CD4-positive, alpha-beta T cell treated with Interleukin-17A for 1 hour (primary cell): Measurements from ENCODE around the gene BLOC1S5.
A peak's percentile ranks its signal among the peaks of the same experiment; 100 is the strongest.
"Not testable (repeated sequence)": the region's sequence is repeated elsewhere in the genome, so short reads cannot be mapped to it uniquely, and the experiment has no call there.

Experiments used
- DNase-seq: peaks from one replicate; pipeline ENCODE4 v3.0.0-alpha.2; 2020

The BLOC1S5 gene

GRCh38 chr6:8041913-8042583, 22.1 kb downstream of the BLOC1S5 start:
- DNase-seq: no peak

DNA sequence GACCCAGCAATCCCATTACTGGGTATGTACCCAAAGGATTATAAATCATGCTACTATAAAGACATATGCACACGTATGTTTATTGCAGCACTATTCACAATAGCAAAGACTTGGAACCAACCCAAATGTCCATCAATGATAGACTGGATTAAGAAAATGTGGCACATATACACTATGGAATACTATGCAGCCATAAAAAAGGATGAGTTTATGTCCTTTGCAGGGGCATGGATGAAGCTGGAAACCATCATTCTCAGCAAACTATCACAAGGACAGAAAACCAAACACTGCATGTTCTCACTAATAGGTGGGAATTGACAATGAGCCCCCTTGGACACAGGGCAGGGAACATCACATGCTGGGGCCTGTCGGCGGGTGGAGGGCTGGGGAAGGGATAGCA, 30.1 kb downstream of the BLOC1S5 start:
- DNase-seq: not testable (repeated sequence)

- no peak for DNase-seq
These were observed 33.3 kb downstream of the BLOC1S5 start for GRCh38 chr6:8030920-8031319.

DNA sequence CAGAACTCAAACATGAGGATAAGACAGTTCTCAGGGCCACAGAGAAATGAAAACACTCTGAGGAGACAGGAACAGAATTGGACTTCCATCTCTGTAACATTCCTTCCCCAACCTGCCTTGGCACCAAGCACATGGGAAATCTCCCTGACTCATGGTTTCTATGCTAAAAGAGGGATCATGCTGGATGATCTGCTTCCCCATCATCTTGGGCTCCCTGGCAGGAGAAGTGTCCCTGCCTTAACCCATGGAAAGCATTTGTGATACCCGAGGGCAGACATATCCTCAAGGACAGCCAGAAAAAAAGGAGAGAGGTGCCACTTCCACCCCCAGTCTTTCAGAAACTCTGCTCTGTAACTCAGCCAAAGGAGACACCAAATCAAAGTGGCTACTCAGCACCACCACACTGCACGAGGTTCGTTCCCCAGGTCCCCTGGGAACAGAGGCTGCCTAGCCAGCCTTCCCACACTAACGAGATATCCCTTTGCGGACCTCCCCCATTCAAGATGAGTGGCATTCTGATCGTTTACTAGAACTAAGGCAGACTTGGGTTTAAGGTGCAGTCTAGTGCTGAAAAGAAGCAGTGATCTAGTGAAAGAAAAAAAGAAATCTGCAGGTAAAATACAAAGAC, 34.8 kb downstream of the BLOC1S5 start:
- no peak for DNase-seq

GRCh38 chr6:8027965-8028651, 36.1 kb downstream of the BLOC1S5 start:
- DNase-seq: no peak

GRCh38 chr6:8026800-8027199, 37.4 kb downstream of the BLOC1S5 start:
- no peak for DNase-seq

DNA sequence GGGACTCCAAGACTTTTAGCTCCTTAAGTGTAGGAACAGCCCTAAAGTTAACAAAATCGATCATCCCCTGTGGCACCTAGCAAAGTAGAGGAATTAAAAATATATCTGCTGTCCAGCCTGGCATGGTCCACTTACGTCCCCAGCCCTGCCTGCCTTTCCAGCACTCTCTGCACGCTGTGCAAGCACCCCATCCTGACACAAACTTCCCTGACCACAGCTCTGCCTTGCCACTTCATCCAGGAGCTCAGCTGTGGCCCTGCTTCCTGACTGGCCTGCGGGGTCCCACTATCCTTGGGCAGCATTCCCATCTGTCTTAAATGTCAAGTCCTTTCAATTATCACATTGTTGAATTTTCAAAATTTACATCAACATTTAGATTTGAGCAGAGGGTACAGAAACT, 39.0 kb downstream of the BLOC1S5 start:
- no peak for DNase-seq

- DNase-seq: no peak
These were observed 40.6 kb downstream of the BLOC1S5 start for GRCh38 chr6:8023638-8024037.

DNA sequence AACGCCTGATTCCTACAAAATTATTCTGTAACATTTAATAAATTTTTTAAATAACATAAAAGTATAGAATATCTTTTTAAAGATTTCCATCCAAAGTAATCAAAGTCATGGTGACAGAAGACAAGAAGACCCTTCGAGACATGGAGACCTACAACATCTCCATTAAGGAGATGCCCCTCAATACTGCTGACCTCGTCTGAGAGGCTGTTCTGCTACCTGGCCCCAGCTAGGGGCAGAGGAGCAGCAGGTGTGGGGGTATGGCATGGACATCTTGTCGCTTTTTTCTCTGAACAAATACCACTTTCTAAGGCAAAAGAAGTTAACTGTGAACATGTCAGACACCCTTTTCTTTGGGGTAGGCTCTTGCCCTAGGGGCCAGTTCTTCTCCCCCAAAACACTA, 44.1 kb downstream of the BLOC1S5 start:
- no peak for DNase-seq

- no peak for DNase-seq
These were observed 46.5 kb downstream of the BLOC1S5 start for GRCh38 chr6:8017705-8018104.

DNA sequence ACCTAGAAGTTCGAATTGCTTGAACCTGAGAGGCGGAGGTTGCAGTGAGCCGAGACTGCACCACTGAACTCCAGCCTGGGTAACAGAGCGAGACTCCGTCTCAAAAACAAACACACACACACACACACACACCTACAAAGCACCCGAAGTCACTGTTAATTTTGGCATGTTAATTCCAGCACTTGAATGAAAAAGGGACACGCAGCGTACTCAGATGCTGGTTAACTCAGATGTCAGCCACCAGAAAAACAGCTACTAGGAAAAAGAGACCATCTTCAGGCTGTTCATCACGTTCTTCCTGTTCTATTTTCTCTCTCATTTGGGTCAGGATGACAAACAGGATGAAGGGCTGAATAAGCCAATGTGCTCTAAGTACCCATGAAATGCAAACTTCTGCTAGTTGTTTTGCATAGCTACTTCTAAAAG, 46.9 kb downstream of the BLOC1S5 start:
- no peak for DNase-seq

DNA sequence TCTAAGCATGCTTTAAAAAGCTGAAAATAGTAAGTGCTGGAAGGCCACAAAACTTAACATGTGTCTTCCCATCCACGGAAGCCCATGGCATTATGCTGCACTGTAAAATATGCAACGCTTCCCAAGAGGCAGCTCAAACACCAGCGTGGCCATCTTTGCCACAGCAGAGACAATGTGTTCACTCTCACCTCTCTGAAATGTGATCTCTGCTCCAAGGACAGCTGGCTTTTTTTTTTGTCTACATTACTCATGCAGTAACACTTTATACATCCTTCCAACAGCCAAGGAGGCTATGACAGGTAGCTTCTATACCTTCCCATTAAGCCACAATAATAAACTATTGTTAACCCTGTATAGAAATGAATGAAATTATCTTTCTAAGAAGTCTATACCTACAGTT, 49.2 kb downstream of the BLOC1S5 start:
- DNase-seq: no peak

- DNase-seq: no peak
These were observed 50.4 kb downstream of the BLOC1S5 start for GRCh38 chr6:8013763-8014162.

- DNase-seq: peak; percentile 18
These were observed 58.0 kb downstream of the BLOC1S5 start for GRCh38 chr6:8006208-8006607.

GRCh38 chr6:8005136-8005535, 59.1 kb downstream of the BLOC1S5 start:
- DNase-seq: no peak

- DNase-seq: no peak
These were observed 63.6 kb downstream of the BLOC1S5 start for GRCh38 chr6:8000636-8001035.

DNA sequence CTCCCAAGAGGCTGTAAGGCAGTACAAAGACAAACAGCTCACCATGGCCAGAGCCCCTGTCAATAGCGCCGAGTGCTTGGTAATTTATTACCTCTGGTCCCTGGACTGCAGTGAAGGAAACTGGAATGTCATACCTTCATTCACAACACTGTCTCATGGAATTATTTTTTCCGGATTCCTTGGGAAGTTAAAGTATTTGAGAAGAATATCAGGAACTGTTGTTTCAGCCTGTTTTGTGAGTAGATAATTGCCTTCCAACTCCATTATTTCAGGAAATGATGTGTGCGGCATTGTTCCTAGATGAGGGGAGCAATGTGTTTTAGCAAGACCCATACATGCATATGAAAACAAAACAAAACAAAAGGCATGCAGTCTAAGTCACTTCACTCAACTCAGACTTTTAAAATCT, 64.0 kb downstream of the BLOC1S5 start:
- DNase-seq: no peak

GRCh38 chr6:7999201-7999600, 65.0 kb downstream of the BLOC1S5 start:
- no peak for DNase-seq

DNA sequence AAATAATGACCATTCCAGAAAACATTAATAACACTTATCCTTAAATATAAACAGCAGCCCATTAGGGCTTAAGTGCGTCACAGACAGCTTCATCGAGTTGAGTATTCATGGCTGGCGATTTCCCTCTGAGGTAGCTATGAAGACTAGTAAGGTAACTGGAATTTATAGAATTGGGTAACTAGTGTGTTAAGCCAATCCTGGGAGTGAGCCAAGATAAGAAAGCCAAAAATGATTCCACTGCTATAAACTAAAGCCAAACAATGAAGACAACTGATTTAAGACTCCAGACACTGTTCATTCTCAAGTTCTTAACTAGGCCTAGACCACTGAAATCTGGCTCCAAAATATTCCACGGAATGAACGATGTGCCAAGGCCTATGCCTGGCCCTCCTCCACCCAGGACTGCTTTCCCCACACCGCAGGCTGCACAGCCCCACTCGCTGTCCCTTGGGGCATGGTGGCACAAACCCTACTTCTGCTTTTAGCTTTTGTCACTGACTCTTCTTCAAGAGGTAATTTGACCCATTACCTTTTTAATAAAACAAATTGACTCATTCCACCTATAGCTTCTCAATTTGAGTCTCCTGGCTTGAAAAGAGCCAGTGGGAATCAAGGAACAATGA, 66.0 kb downstream of the BLOC1S5 start:
- no peak for DNase-seq

- no peak for DNase-seq
These were observed 66.9 kb downstream of the BLOC1S5 start for GRCh38 chr6:7997286-7997685.

- DNase-seq: no peak
These were observed 67.6 kb downstream of the BLOC1S5 start for GRCh38 chr6:7996538-7997111.

DNA sequence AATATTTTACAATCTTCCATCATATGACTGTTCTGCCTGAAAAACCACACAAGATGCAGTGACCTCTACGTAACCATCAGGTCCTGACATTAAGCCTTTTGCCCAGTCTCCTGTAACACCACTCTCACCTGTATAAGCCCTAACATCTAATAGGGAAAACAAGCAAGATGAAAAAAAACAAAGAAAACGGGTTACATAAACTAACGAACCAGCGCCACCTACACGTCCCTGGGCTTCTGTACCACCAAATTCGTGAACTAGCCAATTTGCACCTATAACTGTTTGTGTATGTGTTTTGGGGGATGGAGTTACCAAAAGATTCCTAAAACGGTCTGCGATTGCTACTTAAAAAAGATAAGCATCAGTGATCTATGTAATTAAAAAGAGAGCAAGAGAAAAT, 70.2 kb downstream of the BLOC1S5 start:
- no peak for DNase-seq

DNA sequence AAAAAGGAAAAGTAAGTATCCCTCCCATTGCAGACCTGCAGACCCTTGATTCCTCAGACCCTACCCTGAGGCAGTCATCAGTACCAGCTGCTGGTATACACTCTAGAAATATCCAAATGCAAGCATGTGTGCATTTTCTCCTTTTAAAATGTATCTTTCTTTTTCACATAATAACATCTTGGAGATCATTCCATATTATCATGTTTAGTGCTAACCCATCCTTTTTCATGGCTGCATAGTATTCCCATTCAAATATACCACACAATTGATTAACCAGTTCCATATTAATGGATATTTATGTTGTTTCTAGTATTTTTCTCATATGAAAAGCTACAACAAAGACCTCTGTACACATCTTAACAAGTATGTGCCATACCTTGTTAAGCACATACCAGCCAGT, 70.8 kb downstream of the BLOC1S5 start:
- no peak for DNase-seq
